K562 (cell line): ENCODE data around the gene RABL3. TPM values are rescaled to one million over a fixed set of nuclear protein-coding genes. Genes with fewer than 3 reads are reported as not detected.

Experiments used
- ATAC-seq: fragments of 200-7000 bp; cut with Tn5 transposase; 3 replicates; pipeline ENCODE4 v1.9.1; 2020; ENCODE audit warnings: moderate library complexity
- BruUV-seq: library from RNA; stranded (reverse); fragments of 400-500 nt; replicated peaks from 2 replicates; lab custom pipeline; 2021; lab: Mats Ljungman, UMichigan
- CTCF ChIA-PET: fragments of 300-600 bp; formaldehyde crosslinking; extraction: SDS; loops from one replicate; lab custom pipeline; 2021; ENCODE audit warnings: low intra/inter-chr PET ratio; lab: Yijun Ruan, JAX
- POLR2A ChIA-PET: fragments of 300-600, 350-650 bp; sonication (Branson Sonifier 250); formaldehyde crosslinking; extraction: SDS; loops from one replicate; lab custom pipeline; 2021; ENCODE audit warnings: antibody characterized with exemption, inconsistent platforms; lab: Yijun Ruan, JAX
- DNase-seq, 4 experiments: peaks; one replicate each; pipeline versions ENCODE4 v3.0.0 to v3.0.0-alpha.2; 2011 to 2018; ENCODE audit warnings: low spot score in 3 of 4, mixed read lengths in 3 of 4; ENCODE audit errors: extremely low read depth in 1 of 4
- FAIRE-seq: peaks from 2 replicates; lab custom pipeline; 2011; peaks lifted over from hg19 to GRCh38; lab: Jason Lieb, UNC
- H2AFZ ChIP-seq: 2 replicates; pipeline ENCODE4 v1.6.0; 2011; ENCODE audit warnings: low read depth, low read length, control low read depth, inconsistent platforms
- H3K27ac ChIP-seq: fragments of 200-600 bp; 3 replicates; pipeline ENCODE4 v1.8.0; 2011; ENCODE audit warnings: low read depth, mild to moderate bottlenecking, control low read depth, inconsistent platforms, low read length, moderate library complexity, mixed read lengths; ENCODE audit errors: extremely low read depth
- H3K27me3 ChIP-seq, 2 experiments: fragments of 300-600 bp in 1 of 2; 2 replicates in 1 of 2; 3 replicates in 1 of 2; pipeline versions ENCODE4 v1.6.0 to v1.8.0; 2011; ENCODE audit warnings: inconsistent platforms in 2 of 2, low read length in 2 of 2, mild to moderate bottlenecking in 1 of 2, mixed read lengths in 1 of 2, moderate library complexity in 1 of 2; ENCODE audit not compliant: control insufficient read depth in 2 of 2, insufficient read depth in 2 of 2
- H3K36me3 ChIP-seq: fragments of 300-600 bp; 3 replicates; pipeline ENCODE4 v1.8.0; 2011; ENCODE audit warnings: mild to moderate bottlenecking, low read length, inconsistent platforms; ENCODE audit not compliant: control insufficient read depth, insufficient read depth
- H3K4me1 ChIP-seq, 2 experiments: fragments of 200-600 bp in 1 of 2; replicated peaks in 1 of 2; 2 replicates in 1 of 2; 3 replicates in 1 of 2; pipeline versions ENCODE4 v1.5.1 to v1.8.0; 2011; ENCODE audit warnings: inconsistent platforms in 2 of 2, low read length in 2 of 2, mild to moderate bottlenecking in 1 of 2, mixed read lengths in 1 of 2, moderate library complexity in 1 of 2; ENCODE audit not compliant: control insufficient read depth in 2 of 2, insufficient read depth in 2 of 2
- H3K4me2 ChIP-seq: 2 replicates; pipeline ENCODE4 v1.6.1; 2011; ENCODE audit warnings: low read length, control low read depth, inconsistent platforms, mixed read lengths; ENCODE audit not compliant: insufficient read depth
- H3K4me3 ChIP-seq: fragments of 200-600 bp; sonication (generic), shearing (Covaris generic); 2 replicates; pipeline ENCODE4 v1.5.1; 2016; ENCODE audit warnings: control low read depth, inconsistent platforms
- H3K79me2 ChIP-seq: fragments of 200-600 bp; 3 replicates; pipeline ENCODE4 v1.8.0; 2011; ENCODE audit warnings: low read length, inconsistent platforms; ENCODE audit not compliant: control insufficient read depth, insufficient read depth
- H3K9ac ChIP-seq, 2 experiments: 2 replicates each; pipeline versions ENCODE4 v1.6.0 to v1.6.1; 2011; ENCODE audit warnings: low read depth in 2 of 2, low read length in 2 of 2, control low read depth in 1 of 2, inconsistent platforms in 1 of 2, mild to moderate bottlenecking in 1 of 2, mixed read lengths in 1 of 2; ENCODE audit not compliant: insufficient read depth in 1 of 2
- H3K9me1 ChIP-seq: one replicate; pipeline ENCODE4 v1.6.0; 2011; ENCODE audit warnings: inconsistent platforms, mild to moderate bottlenecking, low read length, moderate library complexity; ENCODE audit not compliant: control insufficient read depth, insufficient read depth
- H3K9me3 ChIP-seq: replicated peaks from 2 replicates; pipeline ENCODE4 v1.5.1; 2011; ENCODE audit warnings: low read depth, low read length, inconsistent platforms; ENCODE audit not compliant: control insufficient read depth, insufficient read depth
- H4K20me1 ChIP-seq: replicated peaks from 2 replicates; pipeline ENCODE4 v1.6.1; 2011; ENCODE audit warnings: low read length, inconsistent platforms, mixed read lengths; ENCODE audit not compliant: control insufficient read depth, insufficient read depth
- DIDO1 ChIP-seq: fragments of 450-650 bp; IDR thresholded peaks from 2 replicates; pipeline ENCODE4 v1.6.1; 2016; ENCODE audit warnings: low read depth, missing biosample characterization, missing genetic modification characterization
- NFIC ChIP-seq: fragments of 450-650 bp; IDR thresholded peaks from 2 replicates; pipeline ENCODE4 v1.6.1; 2017; ENCODE audit warnings: mild to moderate bottlenecking, inconsistent platforms
- SIN3A ChIP-seq, 2 experiments: fragments of 150-350 bp in 1 of 2; IDR thresholded peaks; 2 replicates each; pipeline ENCODE4 v1.6.1; 2011 to 2016; ENCODE audit warnings: borderline replicate concordance in 2 of 2, low read depth in 2 of 2, low read length in 2 of 2, mild to moderate bottlenecking in 2 of 2, moderate library complexity in 2 of 2; ENCODE audit not compliant: control insufficient read depth in 1 of 2
- WGBS: fragments of 100-300 bp; shearing (Covaris generic); methylation state at CpG from one replicate; pipeline ENCODE4 v1.1.6; 2016; ENCODE audit warnings: low coverage, mixed read lengths; ENCODE audit not compliant: insufficient coverage; ENCODE audit errors: missing lambda C conversion rate; 5-methylcytosine and 5-hydroxymethylcytosine counted together
- in situ Hi-C: fragments of 300-500 bp; cut with MboI; formaldehyde crosslinking; loops from 4 replicates; pipeline ENCODE4 v1.15.0; 2018; ENCODE audit warnings: inconsistent platforms, mixed read lengths
- intact Hi-C: fragments of 100-400 bp; cut with micrococcal nuclease; formaldehyde crosslinking; loops from 2 replicates; pipeline ENCODE4 v1.14.2; 2022
- polyA plus RNA-seq, 8 experiments: library from polyadenylated mRNA; depleted of rRNA in 4 of 8; stranded (reverse) in 5 of 8; unstranded in 3 of 8; fragments of >200 nt; fragmentation: Nextera tagmentation in 2 of 8; fragmentation: Illumina TruSeq in 1 of 8; extraction: Ambion mirVana in 2 of 8; extraction: Trizol in 1 of 8; gene quantifications; 2 replicates each; pipeline versions ENCODE4 v1.2.1 to v1.2.3, GENCODE V29; 2011 to 2014; ENCODE audit warnings: inconsistent platforms in 1 of 8, missing spikeins in 1 of 8
- total RNA-seq, 7 experiments: library from RNA; depleted of rRNA in 6 of 7; stranded (reverse); fragments of >200 nt in 6 of 7; fragmentation: Illumina TruSeq in 2 of 7; extraction: Trizol in 2 of 7; gene quantifications; 2 replicates each; pipeline versions ENCODE4 v1.2.1 to v1.2.3, GENCODE V29; 2011 to 2021; ENCODE audit warnings: low replicate concordance in 1 of 7
- TF ChIP-seq, protein P1 (sequence below), 2 experiments: fragments of 450-650 bp; conservative IDR thresholded peaks; 2 replicates each; pipeline ENCODE4 v1.6.1; 2017; ENCODE audit warnings: mild to moderate bottlenecking in 2 of 2, moderate library complexity in 2 of 2

RABL3 gene
- total and polyA plus RNA-seq, 9 of the 15 experiments (the other 6 are each of a cell fraction or from before 2014, with no cell fraction given): 6.5 to 30.7 (median 12.3) TPM

DNA sequence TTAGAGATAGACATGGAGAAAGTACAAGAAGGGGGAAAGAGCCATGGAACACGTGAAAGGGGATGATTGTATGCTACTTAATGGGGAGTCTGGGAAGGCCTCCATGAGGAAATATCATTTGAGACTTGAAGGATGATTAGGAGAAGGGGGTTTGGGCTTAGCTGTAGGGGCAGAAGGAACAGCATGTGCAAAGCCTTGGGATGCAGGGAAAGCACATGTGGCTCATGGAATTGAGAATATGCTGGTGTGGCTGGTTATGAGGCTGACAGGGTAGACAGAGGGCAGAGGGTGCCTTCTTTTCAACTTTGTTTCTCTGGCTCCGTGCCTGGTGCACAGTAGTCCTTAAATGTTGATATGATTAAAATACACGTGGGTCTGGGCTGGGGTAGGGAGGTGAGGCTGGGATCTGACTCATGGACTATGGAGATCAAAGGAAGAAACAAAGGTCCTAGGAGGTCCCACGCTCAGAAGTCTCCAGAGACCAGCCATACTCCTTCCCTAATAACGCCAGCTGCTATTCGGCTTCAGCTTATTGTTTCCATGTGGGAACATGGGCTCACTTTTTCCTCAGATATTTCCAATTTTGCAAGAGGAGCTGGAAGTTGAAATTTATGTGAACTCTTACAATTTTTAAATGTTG, 1.4 kb upstream of the RABL3 start:
- Histone ChIP-seq H2AFZ (peak overlapping the region; percentile 100), H3K4me2 (peak overlapping the region; percentile 97), H3K9me3 (no peaks in the 10 kb centered on the region), H3K4me3 (peak overlapping the region; percentile 98), H3K9ac (peak overlapping the region; percentile 98 to 99; a peak in 3 of 4 replicates), H3K36me3 (0 out of 3 replicates have a peak, but pooled peaks cover 4% of the 10 kb centered on the region), H3K79me2 (peaks cover 59% of the 10 kb centered on the region), H3K4me1 (no peaks in the 10 kb centered on the region; a peak in 2 of 5 replicates), H3K27ac (peak overlapping the region; percentile 100), H3K9me1 (no peaks in the 10 kb centered on the region), H4K20me1 (no peaks in the 10 kb centered on the region), H3K27me3 (no peaks in the 10 kb centered on the region)
- ChIA-PET CTCF (no interaction called here), POLR2A (no interaction called here)
- ATAC-seq: no peak
- DNase-seq: peak; percentile 7 to 17 (median 15)
- 33% methylated on average over 6 of the region's 6 CpGs for WGBS
- TF ChIP-seq DIDO1 (tag) (no peak), SIN3A (IDR thresholded peaks at IDR 0.05; ENCODE audit: borderline replicate concordance in 2 of 2, control insufficient read depth in 1 of 2, low read depth in 2 of 2, low read length in 2 of 2) (peak in 1 of 2 experiments; percentile 23; a peak in 1 of 4 replicates), NFIC (0 out of 2 replicates have a peak, but pooled peaks have one; percentile 7)
- TF ChIP-seq, protein P1, sequence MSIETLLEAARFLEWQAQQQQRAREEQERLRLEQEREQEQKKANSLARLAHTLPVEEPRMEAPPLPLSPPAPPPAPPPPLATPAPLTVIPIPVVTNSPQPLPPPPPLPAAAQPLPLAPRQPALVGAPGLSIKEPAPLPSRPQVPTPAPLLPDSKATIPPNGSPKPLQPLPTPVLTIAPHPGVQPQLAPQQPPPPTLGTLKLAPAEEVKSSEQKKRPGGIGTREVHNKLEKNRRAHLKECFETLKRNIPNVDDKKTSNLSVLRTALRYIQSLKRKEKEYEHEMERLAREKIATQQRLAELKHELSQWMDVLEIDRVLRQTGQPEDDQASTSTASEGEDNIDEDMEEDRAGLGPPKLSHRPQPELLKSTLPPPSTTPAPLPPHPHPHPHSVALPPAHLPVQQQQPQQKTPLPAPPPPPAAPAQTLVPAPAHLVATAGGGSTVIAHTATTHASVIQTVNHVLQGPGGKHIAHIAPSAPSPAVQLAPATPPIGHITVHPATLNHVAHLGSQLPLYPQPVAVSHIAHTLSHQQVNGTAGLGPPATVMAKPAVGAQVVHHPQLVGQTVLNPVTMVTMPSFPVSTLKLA (conservative IDR thresholded peaks at IDR 0.05): peak in 1 of 2 experiments; percentile 34; a peak in 1 of 4 replicates
- BruUV-seq: no TSS peak
- intact Hi-C loops (loop anchor here (2.0 kb wide), 1 partner anchor 121 kb away; no protein-coding TSS in a partner anchor), in situ Hi-C loops (no loop called here)
- FAIRE-seq: no peak
